Measurements from ENCODE around the gene TXNDC11.
A peak's percentile ranks its signal among the peaks of the same experiment; 100 is the strongest.

Gene TXNDC11

GRCh38 chr16:11672206-11673090 lies 70.2 kb downstream of the TXNDC11 start:
- no peak for DNase-seq

GRCh38 chr16:11671676-11672075 lies 71.0 kb downstream of the TXNDC11 start:
- no peak for DNase-seq

DNA sequence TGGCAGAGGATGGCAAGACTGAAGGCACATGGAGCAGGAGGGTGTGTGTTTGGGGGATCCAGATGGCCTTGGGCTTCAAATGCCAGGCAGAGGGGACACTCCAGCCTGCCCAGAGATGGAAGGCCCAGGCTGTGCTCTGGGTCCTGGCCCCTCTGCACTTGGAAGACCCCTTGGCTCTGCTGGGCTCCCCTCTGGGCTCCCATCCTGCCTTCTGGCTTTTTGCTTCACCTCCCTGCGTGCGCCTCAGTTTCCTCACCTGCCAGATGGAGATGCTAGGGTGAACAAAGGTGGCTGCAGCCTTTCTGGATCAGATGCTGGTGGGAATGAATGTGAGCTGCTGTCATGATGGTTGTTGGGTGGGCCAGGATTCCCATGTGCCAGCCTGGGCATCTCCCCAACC lies 71.4 kb downstream of the TXNDC11 start:
- DNase-seq: no peak

DNA sequence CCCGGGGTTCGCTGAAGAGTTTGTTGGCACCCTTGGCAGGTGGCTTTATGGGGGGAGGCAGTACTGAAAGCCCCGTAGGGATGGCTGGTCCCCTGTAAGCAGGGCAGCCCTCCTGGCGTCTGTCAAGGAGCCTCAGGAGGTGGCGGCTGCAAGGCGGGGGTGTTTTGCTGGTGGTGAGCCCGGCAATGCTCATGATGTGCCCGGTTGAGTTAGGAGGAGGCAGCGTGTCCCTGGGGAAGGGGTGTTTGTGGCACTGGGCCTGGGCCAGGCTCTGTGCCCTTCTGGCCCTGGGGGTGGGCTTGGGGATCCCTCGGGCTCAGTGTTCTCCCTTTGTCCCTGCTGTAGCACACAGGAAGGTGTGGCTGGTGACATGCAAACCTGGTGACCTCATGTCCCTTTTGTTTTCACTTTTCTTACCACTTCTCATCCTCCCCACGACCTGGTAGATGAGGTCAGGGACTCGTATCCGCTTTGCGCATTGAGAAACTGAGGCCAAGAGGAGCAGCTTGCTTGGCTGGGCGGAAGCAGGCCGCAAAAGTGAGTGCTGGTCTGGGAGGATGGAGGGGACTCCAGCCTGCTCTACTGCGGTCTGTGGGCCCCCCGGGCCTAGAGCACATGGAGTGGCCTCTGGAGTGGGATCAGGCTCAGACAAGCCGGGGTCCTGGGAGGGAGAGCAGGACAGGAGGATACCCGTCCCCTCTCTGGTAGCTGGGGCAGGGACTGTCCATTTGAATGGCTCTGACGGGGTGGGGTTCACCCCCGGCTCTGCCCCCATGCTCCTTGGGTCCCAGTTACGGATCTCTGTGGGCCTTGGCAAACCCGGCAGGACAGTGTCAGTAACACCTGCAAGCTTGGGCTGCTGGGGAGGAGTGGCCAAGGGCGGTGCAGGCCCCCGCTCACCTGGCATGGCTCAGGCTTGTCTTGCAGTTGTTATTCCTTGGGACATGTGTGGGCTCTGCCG lies 72.2 kb downstream of the TXNDC11 start:
- DNase-seq: no peak

GRCh38 chr16:11669380-11670146 lies 73.1 kb downstream of the TXNDC11 start:
- no peak for DNase-seq

GRCh38 chr16:11668623-11669379 lies 73.9 kb downstream of the TXNDC11 start:
- DNase-seq: no peak

DNA sequence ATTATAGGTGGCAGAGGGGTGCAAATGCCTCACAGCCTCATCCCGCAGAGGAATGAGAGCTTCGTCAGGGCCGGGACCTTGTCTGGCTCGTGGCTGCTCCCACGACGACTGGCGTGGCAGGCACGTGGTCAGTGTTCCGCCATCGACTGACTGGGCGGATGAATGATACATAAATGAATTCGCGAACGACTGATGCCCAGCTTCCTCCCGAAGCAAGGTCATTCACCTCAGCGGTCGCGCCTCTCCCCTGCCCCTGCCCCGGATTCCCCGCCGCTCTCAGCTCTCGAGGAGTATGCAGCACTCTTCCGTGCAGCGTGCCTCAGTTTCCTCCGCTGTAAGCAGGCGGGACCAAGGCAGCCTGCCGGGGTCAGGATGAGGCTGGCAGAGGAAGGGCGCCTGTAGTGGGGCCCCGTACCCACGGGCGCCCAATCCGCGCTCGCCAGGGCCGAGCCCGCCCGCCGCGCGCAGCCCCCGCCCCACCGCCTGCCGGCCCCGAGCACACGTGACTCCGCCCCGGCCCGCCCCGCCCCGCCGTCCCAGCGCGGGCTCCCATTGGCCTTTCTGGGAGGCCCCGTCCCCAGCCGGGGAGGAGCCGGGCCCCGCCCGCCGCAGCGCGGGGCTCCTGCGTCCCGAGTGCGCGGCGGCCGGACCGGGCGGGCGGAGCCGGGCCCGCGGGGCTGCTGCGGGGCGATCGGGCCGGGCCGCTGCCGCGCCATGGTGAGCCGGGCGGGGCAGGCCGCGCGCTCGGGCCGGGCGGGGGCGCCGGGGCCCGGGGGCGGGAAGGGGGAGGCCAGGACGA lies 74.6 kb downstream of the TXNDC11 start, which contains the start of gene SNN:
SNN (plus strand) TSS at position 632 of the 799 bp plus-strand sequence. CDS start 7,605 bp downstream, outside the sequence.
- peak; percentile 56 for DNase-seq

DNA sequence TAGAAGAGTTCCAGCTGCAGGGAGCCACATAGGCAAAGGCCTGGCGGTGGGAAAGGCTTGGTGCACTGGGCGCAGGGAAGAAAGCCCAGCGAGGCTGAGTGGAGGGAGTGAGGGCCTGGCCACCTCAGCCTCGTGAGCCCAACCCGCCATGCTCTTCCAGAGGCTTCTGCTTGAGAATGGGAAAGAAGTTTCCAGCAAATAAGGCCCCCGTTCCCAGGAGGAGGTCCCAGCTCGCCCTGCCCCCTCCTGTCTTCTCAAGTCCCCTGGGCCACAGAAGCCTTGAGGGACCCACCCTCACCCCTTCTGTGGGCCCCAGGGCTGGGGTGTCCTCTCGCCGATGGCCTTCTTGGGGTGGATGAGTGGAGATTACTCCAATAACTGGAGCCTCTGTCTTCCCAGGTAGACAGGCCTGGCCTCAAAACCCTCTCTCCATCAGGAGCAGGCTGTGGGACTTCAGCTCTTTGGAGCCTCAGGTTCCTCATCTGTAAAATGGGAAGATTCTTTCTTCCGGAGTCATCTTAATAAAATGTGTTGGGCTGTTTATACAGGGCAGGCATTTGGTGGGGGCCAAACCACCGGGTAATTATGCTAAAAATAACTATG lies 75.3 kb downstream of the TXNDC11 start:
- DNase-seq: no peak

DNA sequence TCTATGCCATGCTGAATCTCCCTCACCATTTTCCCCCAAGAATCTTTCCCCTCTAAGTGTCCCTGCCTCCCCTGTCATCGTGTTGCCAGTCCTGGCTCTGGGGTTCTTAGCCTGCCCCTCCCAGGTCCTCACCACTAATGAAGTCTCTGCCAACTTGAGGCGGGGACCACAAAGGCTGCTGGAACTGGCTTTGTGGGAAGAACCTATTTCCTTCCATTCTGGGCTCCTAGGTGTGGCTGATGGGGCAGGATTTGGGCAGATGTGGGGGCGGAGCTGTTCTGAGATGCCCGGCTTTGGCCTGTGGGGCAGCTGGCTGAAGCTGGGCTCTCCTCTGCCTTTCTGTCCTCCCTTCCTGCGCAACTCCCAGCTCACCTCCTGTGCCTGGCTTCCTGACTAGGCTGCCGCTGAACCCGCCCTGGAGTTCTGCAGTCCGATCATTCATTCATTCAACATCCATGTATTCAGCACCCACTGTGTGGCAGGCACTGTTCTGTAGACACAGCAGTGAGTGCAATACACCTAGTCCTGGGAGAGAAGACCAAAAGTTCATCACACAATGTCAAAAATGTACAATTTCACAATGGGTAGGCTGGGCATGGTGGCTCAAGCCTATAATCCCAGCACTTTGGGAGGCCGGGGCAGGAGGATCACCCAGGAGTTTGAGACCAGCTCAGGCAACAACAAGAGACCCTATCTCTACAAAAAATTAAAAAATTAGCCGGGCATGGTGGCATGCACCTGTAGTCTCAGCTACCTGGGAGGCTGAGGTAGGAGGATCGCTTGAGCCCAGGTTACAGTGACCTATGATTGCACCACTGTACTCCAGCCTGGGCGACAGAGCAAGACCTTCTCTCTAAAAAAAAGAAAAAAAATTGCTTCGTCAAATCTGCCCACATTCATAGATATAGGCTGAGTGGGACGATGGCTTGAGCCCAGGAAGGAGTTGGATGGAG lies 76.3 kb downstream of the TXNDC11 start:
- DNase-seq: no peak

- no peak for DNase-seq
These were observed 77.6 kb downstream of the TXNDC11 start for GRCh38 chr16:11665071-11665491.

DNA sequence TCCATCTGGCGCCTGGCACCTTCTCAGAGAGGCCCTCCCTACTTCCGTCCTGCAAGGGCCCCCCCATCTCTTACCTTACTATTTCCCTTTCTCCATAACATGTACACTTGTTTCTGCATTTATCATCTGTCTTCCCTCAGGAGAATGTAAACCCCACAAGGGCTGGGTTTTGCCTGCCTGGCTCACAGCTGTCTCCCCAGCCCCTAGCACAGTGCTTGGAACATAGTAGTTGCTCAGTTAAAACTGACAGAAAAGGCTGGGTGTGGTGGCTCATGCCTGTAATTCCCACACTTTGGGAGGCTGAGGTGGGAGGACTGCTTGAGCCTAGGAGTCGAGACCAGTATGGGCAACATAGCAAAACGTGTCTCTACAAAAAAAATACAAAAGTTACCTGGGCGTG lies 80.1 kb downstream of the TXNDC11 start:
- no peak for DNase-seq

GRCh38 chr16:11660565-11660964 lies 82.1 kb downstream of the TXNDC11 start:
- no peak for DNase-seq

GRCh38 chr16:11658896-11659708 lies 83.6 kb downstream of the TXNDC11 start:
- no peak for DNase-seq

DNA sequence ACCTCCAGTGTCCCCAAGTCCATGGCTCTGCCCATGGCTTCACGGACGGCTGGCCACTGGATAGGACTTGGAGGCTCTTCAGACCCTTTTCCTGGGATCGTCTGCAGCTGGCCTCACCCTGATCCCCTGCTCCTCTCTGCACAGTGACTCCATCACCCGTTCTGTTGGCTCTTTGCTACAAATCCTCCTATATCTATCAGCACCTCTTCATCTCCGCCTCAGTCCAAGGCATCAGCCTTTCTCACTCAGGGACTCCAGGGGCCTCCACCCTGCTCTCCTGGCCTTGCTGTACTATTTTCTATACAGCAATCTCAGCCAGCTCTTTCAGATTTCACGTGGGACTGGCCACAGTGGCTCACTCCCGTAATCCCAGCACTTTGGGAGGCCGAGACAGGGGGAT lies 85.1 kb downstream of the TXNDC11 start:
- no peak for DNase-seq

- no peak for DNase-seq
These were observed 87.0 kb downstream of the TXNDC11 start for GRCh38 chr16:11655655-11656054.

- no peak for DNase-seq
These were observed 90.9 kb downstream of the TXNDC11 start for GRCh38 chr16:11651796-11652195.

DNA sequence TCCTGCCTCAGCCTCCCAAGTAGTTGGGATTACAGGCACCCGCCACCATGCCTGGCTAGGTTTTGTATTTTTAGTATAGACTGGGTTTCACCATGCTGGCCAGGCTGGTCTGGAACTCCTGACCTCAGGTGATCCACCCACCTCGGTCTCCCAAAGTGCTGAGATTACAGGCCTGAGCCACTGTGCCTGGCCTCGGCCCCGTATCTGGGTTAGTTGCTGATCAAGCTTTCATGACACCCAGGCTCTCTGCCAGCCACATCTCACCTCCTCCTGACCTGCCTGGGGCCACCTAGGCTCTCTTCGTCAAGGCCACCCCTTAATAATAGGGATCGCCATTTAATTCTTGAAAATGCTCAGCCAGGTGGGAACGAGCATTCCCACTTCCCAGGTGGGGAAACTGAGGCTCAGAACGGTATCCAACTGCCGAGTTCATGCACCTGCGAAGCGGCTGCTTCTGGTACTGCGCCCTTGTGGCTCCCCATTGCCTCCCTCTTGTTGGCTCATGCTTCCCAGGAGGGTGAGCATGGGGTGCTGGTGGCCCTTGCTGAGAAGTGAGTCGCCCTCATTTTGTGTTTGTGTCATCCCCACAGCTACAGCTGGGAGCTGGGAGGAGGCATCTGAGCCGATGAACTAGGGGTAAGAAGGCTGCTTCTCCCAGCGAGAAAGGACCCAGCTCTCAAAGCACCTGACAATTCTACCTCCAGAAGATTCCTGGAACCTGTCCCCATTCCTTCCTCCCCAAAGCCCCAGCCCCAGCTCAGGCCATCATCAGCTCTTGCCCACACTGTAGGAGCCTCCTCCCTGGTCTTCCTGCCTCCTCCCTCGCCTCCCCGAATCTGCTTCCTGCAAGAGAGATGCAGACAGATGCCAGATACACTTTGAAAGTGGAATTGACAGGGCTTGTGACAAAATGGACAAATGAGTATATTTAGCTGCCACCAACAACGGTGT lies 91.7 kb downstream of the TXNDC11 start:
- no peak for DNase-seq

Measured in NCI-H526 treated with DMSO at 0.1 percent for 48 hours (cell line).